ENCODE data around the gene PBX3. TPM values are rescaled to one million over a fixed set of nuclear protein-coding genes. Genes with fewer than 3 reads are reported as not detected.

Gene PBX3
- total and polyA plus RNA-seq, 2 of the 13 experiments (the other 11 are each of a cell fraction or from before 2014, with no cell fraction given), result 6.0 to 11.2 TPM

GRCh38 chr9:125746017-125746773 is 978 bp upstream of the PBX3 start (continued):
- TF ChIP-seq, protein P1, sequence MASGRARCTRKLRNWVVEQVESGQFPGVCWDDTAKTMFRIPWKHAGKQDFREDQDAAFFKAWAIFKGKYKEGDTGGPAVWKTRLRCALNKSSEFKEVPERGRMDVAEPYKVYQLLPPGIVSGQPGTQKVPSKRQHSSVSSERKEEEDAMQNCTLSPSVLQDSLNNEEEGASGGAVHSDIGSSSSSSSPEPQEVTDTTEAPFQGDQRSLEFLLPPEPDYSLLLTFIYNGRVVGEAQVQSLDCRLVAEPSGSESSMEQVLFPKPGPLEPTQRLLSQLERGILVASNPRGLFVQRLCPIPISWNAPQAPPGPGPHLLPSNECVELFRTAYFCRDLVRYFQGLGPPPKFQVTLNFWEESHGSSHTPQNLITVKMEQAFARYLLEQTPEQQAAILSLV (CRISPR knock-in tag; IDR thresholded peaks at IDR 0.05; ENCODE audit: borderline replicate concordance), result peak; percentile 93
- TF ChIP-seq SRSF1 (optimal IDR thresholded peaks at IDR 0.05; ENCODE audit: low read depth, low read length) (no peak), ZNF709 (CRISPR knock-in tag; IDR thresholded peaks at IDR 0.05) (peak; percentile 99), PLSCR1 (CRISPR knock-in tag; IDR thresholded peaks at IDR 0.05; ENCODE audit: borderline replicate concordance) (no peak), ZNF30 (CRISPR knock-in tag; IDR thresholded peaks at IDR 0.05) (peak; percentile 88; the same call in 1 of the 2 replicates), SIX4 (CRISPR knock-in tag; IDR thresholded peaks at IDR 0.05) (no peak; the same call in 1 of the 2 replicates), ZBTB8A (CRISPR knock-in tag; IDR thresholded peaks at IDR 0.05; ENCODE audit: borderline replicate concordance, low read depth) (no peak; the same call in 1 of the 2 replicates), ZBTB42 (CRISPR knock-in tag; IDR thresholded peaks at IDR 0.05) (0 out of 2 replicates have a peak, but pooled peaks have one; percentile 59), PHF21A (CRISPR knock-in tag; IDR thresholded peaks at IDR 0.05) (peak; percentile 80; the same call in 1 of the 2 replicates), ZNF460 (CRISPR knock-in tag; IDR thresholded peaks at IDR 0.05; ENCODE audit: borderline replicate concordance) (no peak), NPAS2 (CRISPR knock-in tag; IDR thresholded peaks at IDR 0.05; ENCODE audit: borderline replicate concordance) (no peak), DBP (CRISPR knock-in tag; IDR thresholded peaks at IDR 0.05; ENCODE audit: not compliant biosample characterization) (peak; percentile 37), ZZZ3 (CRISPR knock-in tag; IDR thresholded peaks at IDR 0.05; ENCODE audit: borderline replicate concordance) (no peak), THAP8 (CRISPR knock-in tag; IDR thresholded peaks at IDR 0.05; ENCODE audit: borderline replicate concordance) (peak; percentile 95; the same call in 1 of the 2 replicates), HCFC1 (IDR thresholded peaks at IDR 0.05; ENCODE audit: low read depth, low read length) (no peak), RBFOX2 (IDR thresholded peaks at IDR 0.05; ENCODE audit: low read depth, low read length) (peak; percentile 37; the same call in 1 of the 2 replicates), FOXA3 (CRISPR knock-in tag; IDR thresholded peaks at IDR 0.05) (0 out of 2 replicates have a peak, but pooled peaks have one; percentile 17), ZNF441 (CRISPR knock-in tag; IDR thresholded peaks at IDR 0.05; ENCODE audit: borderline replicate concordance) (peak; percentile 69; the same call in 1 of the 2 replicates), ARHGAP35 (CRISPR knock-in tag; IDR thresholded peaks at IDR 0.05; ENCODE audit: borderline replicate concordance) (peak; percentile 99), NKX3-1 (CRISPR knock-in tag; IDR thresholded peaks at IDR 0.05) (peak; percentile 98), ZNF496 (CRISPR knock-in tag; IDR thresholded peaks at IDR 0.05; ENCODE audit: insufficient replicate concordance) (peak; percentile 58)
- TF ChIP-seq, protein P2, sequence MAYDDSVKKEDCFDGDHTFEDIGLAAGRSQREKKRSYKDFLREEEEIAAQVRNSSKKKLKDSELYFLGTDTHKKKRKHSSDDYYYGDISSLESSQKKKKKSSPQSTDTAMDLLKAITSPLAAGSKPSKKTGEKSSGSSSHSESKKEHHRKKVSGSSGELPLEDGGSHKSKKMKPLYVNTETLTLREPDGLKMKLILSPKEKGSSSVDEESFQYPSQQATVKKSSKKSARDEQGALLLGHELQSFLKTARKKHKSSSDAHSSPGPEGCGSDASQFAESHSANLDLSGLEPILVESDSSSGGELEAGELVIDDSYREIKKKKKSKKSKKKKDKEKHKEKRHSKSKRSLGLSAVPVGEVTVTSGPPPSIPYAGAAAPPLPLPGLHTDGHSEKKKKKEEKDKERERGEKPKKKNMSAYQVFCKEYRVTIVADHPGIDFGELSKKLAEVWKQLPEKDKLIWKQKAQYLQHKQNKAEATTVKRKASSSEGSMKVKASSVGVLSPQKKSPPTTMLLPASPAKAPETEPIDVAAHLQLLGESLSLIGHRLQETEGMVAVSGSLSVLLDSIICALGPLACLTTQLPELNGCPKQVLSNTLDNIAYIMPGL (CRISPR knock-in tag; IDR thresholded peaks at IDR 0.05; ENCODE audit: borderline replicate concordance in 1 of 2, low read depth in 1 of 2), result peak in 1 of 2 experiments; percentile 75; a peak in 3 of 4 replicates

Data from HepG2 (cell line).